Measurements from ENCODE around the gene BANP. TPM values are rescaled to one million over a fixed set of nuclear protein-coding genes. Genes with fewer than 3 reads are reported as not detected.
A peak's percentile ranks its signal among the peaks of the same experiment; 100 is the strongest.
"Not testable (repeated sequence)": the region's sequence is repeated elsewhere in the genome, so short reads cannot be mapped to it uniquely, and the experiment has no call there.

The BANP gene
- total RNA-seq, 1 donor from 2014 or later = 44.0 TPM

DNA sequence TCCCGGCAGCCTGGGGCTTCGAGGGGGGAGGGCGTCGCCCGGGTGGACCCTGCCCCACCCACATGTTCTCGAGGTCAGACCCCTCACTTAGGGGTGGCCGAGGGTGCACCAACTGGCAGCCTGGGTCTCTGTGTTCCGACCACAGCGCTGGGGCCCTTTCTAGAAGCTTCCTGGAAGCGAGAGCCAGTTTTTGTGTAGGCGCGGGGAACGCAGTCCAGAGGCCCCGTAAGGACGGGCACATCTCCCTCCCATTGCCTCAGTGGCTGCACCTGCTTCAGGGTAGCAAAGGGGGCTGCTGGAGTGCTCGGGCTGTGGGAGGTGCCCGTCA is 148.3 kb downstream of the BANP start:
- no peak for TF ChIP-seq POLR2AphosphoS5 (IDR thresholded peaks at IDR 0.05; ENCODE audit: insufficient read depth in 1 of 2, low read depth in 1 of 2)
- TF ChIP-seq POLR2A (IDR thresholded peaks at IDR 0.05) = no peak
- TF ChIP-seq, protein P1, sequence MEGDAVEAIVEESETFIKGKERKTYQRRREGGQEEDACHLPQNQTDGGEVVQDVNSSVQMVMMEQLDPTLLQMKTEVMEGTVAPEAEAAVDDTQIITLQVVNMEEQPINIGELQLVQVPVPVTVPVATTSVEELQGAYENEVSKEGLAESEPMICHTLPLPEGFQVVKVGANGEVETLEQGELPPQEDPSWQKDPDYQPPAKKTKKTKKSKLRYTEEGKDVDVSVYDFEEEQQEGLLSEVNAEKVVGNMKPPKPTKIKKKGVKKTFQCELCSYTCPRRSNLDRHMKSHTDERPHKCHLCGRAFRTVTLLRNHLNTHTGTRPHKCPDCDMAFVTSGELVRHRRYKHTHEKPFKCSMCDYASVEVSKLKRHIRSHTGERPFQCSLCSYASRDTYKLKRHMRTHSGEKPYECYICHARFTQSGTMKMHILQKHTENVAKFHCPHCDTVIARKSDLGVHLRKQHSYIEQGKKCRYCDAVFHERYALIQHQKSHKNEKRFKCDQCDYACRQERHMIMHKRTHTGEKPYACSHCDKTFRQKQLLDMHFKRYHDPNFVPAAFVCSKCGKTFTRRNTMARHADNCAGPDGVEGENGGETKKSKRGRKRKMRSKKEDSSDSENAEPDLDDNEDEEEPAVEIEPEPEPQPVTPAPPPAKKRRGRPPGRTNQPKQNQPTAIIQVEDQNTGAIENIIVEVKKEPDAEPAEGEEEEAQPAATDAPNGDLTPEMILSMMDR (IDR thresholded peaks at IDR 0.05) = no peak
- no peak overlapping the region for H3K4me3 ChIP-seq
- H3K27me3 ChIP-seq = no peaks in the 10 kb centered on the region
- H3K36me3 ChIP-seq = no peaks in the 10 kb centered on the region
- intact Hi-C loops (cut with DNase I) = no loop called here
- peaks cover 7% of the 10 kb centered on the region for H3K9me3 ChIP-seq
- H3K27ac ChIP-seq = no peak overlapping the region
- DNase-seq (ENCODE audit: extremely low spot score in 2 of 2) = no peak
- no peaks in the 10 kb centered on the region for H3K4me1 ChIP-seq

DNA sequence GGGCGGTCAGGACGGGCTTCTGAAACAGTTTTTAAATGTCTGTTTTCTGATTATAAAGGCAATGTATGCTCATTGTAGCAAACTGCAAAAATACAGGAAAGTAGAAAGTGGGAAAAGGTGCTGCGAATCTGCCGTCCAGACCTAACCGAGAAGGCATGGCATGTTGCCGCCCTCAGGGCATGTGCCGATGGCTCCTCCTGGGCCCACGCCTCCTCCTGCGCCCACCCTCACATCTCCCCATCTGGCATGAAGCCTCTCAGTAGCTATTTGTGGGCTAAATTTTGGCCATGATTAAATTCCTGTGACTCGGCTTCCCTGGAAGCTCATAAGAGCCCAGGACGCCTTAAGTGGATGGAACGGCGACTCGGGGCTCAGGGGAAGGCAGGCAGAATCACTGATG is 148.7 kb downstream of the BANP start:
- H3K36me3 ChIP-seq; H3K27ac ChIP-seq; H3K4me1 ChIP-seq; intact Hi-C loops (cut with DNase I); H3K4me3 ChIP-seq; DNase-seq (ENCODE audit: extremely low spot score in 2 of 2); H3K9me3 ChIP-seq; H3K27me3 ChIP-seq: not testable (repeated sequence)

DNA sequence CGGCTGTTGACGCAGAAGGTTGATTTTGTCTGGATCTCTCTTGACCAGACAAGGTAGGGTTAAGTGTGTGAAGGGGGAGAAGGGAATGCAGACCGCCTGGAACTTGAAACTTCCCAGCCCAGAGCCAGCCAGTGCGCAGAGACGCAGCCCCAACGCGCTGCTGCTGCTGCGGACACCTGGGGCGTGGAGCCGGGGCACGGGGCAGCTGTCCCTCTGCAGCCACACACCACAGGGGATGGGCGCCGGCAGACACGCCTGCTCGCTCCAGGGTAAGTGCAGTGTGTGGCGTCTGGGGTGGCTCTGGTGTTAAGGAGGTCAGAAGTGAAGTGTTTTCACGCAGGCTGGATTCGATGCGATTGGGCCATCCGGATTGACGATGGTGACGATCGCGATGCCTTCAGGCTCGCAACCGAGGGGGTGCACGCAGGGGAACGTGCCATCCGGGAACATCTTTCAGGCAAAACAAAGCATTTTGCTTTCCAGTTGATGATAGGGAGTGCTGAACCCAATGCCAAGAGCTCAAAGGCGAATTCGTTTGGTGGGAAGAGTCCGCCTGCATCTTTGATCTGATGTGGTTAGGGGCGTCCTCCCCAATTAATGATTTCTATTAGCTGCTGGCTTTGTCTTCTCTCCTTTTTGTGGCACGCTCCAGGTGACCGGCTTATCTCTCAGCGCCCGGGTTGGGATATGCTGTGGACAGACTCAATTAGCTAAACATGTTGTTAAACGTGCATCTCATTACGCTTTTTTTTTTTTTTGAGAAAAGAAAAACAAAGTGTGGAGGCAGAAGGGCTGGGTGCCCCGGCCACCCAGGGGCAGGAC is 149.8 kb downstream of the BANP start:
- H3K27me3 ChIP-seq; H3K27ac ChIP-seq; H3K4me1 ChIP-seq; H3K9me3 ChIP-seq; intact Hi-C loops (cut with DNase I); H3K36me3 ChIP-seq; DNase-seq (ENCODE audit: extremely low spot score in 2 of 2): not testable (repeated sequence)
- peak overlapping the region; percentile 26 to 31 for H3K4me3 ChIP-seq

DNA sequence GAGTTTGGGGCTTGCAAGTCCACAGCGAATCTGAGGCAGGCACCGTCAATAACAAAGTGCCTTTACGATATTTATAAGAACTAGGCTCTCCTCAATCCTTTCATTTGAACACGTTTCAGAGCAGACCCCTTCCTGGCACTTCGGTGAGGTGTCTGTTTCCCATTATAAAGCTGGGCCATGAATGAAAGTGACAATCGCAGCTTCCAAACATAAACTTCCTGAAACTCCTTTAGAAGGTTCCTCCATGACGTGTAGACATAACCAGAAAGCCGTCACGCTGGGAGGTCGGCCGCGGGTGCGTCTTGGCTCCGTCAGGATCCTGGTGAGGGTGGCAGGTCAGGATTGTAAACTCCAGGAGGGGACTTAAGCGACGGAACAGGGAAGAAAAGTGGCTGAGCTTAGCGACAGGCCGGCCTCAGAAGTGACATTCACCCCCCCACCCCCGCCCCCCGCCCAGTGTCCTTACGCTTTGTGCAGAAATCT is 150.4 kb downstream of the BANP start:
- H3K4me1 ChIP-seq; intact Hi-C loops (cut with DNase I); H3K27ac ChIP-seq; H3K36me3 ChIP-seq; DNase-seq (ENCODE audit: extremely low spot score in 2 of 2); H3K9me3 ChIP-seq; H3K27me3 ChIP-seq: not testable (repeated sequence)
- peak overlapping the region in 1 of 2 donors; percentile 31 for H3K4me3 ChIP-seq

DNA sequence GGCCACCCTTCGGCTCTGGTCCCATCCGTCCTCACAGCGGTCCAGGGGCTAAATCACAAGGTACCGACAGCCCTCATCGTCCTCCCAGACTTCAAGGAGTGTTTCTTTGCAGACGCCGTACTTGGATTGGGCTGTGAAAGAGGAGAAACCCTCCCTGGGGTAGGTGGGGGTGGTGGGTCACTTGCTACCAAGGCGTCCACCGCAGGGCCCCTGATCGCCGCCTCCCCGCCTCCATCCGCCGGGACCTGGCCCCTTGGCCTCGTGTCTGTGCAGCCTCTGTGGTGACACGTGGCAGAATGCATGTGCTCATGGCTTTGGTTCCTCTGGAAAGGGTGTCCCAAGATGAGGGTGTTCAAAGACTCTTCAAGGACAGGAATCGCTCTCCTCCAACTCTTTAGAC is 151.4 kb downstream of the BANP start:
- intact Hi-C loops (cut with DNase I) = no loop called here
- TF ChIP-seq POLR2A (IDR thresholded peaks at IDR 0.05) = no peak
- TF ChIP-seq POLR2AphosphoS5 (IDR thresholded peaks at IDR 0.05; ENCODE audit: insufficient read depth in 1 of 2, low read depth in 1 of 2) = no peak
- TF ChIP-seq, protein P1 (IDR thresholded peaks at IDR 0.05) = no peak
- Histone ChIP-seq H3K27ac (no peak overlapping the region), H3K4me3 (no peak overlapping the region), H3K27me3 (no peaks in the 10 kb centered on the region), H3K4me1 (no peaks in the 10 kb centered on the region), H3K9me3 (no peaks in the 10 kb centered on the region), H3K36me3 (no peaks in the 10 kb centered on the region)
- DNase-seq (ENCODE audit: extremely low spot score in 2 of 2) = no peak

DNA sequence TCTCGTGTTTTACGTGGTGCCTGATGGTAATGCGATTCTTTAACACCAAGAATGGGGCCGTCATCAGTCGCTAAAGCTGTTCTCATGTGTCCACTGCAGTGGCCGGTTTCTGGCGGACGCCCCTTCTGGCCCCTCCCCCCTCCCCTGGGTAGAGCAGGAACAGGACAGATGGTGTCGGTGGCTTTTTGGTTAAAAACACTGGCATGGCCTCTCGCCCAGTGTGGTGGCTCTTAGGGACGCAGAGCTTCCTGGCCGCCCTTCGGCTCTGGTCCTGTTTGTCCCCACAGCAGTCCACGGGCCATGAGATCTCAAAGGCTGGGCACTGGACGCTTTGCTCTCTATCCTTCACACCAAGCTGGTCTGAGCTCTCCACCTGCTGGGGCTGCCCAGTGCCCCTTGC is 151.8 kb downstream of the BANP start:
- Histone ChIP-seq H3K4me3 (no peak overlapping the region), H3K9me3 (no peaks in the 10 kb centered on the region), H3K27ac (no peak overlapping the region), H3K4me1 (no peaks in the 10 kb centered on the region), H3K27me3 (no peaks in the 10 kb centered on the region), H3K36me3 (no peaks in the 10 kb centered on the region)
- no peak for DNase-seq (ENCODE audit: extremely low spot score in 2 of 2)
- TF ChIP-seq POLR2AphosphoS5 (IDR thresholded peaks at IDR 0.05; ENCODE audit: insufficient read depth in 1 of 2, low read depth in 1 of 2) (no peak), POLR2A (IDR thresholded peaks at IDR 0.05) (no peak)
- intact Hi-C loops (cut with DNase I) = no loop called here

DNA sequence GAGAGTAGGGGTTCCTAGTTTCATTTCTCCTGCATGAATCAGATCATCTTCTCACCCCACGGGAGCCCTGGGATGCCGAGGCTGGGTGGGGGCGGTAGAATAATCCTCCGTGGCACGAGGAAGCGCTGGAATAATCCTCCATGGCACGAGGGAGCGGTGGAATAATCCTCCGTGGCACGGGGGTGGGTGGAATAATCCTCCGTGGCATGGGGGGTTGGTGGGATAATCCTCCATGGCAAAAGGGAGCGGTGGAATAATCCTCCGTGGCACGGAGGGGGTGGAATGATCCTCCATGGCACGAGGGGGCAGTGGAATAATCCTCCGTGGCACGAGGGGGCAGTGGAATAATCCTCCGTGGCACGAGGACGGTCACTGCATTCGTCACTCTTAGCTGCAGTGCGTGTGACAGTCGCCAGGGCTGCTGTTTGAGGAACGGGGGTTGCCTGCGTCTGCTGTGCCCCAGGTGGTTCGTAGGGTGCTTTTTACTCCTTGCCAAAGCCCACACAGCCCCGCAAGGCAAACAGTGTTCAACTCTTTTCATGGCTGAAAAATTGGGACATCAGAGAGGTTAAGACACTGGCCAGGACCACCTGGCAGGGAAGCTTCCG is 152.5 kb downstream of the BANP start:
- intact Hi-C loops (cut with DNase I) = no loop called here
- TF ChIP-seq POLR2AphosphoS5 (IDR thresholded peaks at IDR 0.05; ENCODE audit: insufficient read depth in 1 of 2, low read depth in 1 of 2) (no peak), POLR2A (IDR thresholded peaks at IDR 0.05) (no peak)
- TF ChIP-seq, protein P1 (IDR thresholded peaks at IDR 0.05) = no peak
- no peaks in the 10 kb centered on the region for H3K9me3 ChIP-seq
- no peak overlapping the region for H3K27ac ChIP-seq
- H3K27me3 ChIP-seq = no peaks in the 10 kb centered on the region
- no peak for DNase-seq (ENCODE audit: extremely low spot score in 2 of 2)
- no peak overlapping the region for H3K4me3 ChIP-seq
- no peaks in the 10 kb centered on the region for H3K36me3 ChIP-seq
- no peaks in the 10 kb centered on the region for H3K4me1 ChIP-seq

DNA sequence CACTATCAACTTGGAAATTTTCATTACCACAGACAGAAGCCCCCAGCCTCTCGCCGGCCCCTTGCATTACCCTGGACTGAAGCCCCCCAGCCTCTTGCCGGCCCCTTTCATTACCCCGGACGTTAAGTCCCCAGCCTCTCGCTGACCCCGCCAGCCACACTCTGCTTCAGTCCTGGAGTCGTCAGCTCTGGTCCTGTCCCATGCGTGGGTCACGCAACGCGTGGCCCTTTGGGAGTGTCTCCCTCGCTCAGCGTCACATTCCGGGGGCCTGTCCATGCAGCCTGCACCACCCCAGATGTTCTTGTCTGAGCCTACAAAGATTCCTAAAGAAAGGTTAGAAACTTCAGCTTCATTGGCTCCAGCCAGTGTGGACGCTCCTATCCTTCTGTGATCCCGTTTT is 153.1 kb downstream of the BANP start:
- H3K27ac ChIP-seq; H3K4me1 ChIP-seq; intact Hi-C loops (cut with DNase I); H3K4me3 ChIP-seq; DNase-seq (ENCODE audit: extremely low spot score in 2 of 2); H3K27me3 ChIP-seq; H3K36me3 ChIP-seq; H3K9me3 ChIP-seq: not testable (repeated sequence)

DNA sequence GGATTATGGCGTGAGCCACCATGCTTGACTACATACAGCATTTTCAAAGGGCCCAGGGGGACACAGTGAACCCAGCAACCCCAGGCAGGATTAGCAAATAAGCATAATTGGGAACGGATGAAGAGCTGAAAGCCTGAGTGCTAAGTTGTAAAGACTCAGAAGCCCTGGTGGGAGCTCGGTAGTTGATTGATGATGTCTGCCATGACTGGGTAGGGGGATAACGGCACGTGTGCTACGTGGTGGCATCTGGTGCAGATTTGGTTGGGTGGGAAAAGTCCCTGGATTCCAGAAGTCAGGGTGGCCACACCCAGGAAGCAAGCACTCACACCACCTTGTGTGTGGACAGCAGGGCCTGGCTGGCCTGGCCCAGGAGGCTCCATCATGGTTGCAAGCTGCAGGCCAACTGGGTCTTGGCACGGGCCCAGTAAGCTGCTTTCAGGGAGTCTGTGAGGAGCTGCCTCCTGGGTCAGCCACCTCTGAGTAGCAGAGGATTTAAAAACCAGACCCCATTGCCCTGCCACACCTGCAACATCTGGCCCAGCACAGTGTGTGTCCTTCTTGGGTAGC is 154.4 kb downstream of the BANP start:
- H3K4me1 ChIP-seq; DNase-seq (ENCODE audit: extremely low spot score in 2 of 2); H3K4me3 ChIP-seq; H3K36me3 ChIP-seq; H3K27me3 ChIP-seq; intact Hi-C loops (cut with DNase I); H3K9me3 ChIP-seq; H3K27ac ChIP-seq: not testable (repeated sequence)
